HCT116 (cell line): Measurements from ENCODE around the gene KRTAP21-1.

Experiments used
- POLR2A ChIP-seq: IDR thresholded peaks from 2 replicates; pipeline ENCODE4 v1.7.0; 2011; ENCODE audit warnings: borderline replicate concordance; ENCODE audit not compliant: insufficient read depth, insufficient read length; ENCODE audit errors: extremely low read depth
- POLR2AphosphoS5 ChIP-seq: IDR thresholded peaks from 2 replicates; pipeline ENCODE4 v1.6.1; 2011; ENCODE audit warnings: mild to moderate bottlenecking, low read depth, low read length, moderate library complexity
- TF ChIP-seq, protein P1 (sequence below), 3 experiments: fragments of 200-600 bp in 1 of 3; sonication (generic) in 1 of 3; IDR thresholded peaks in 2 of 3; conservative IDR thresholded peaks in 1 of 3; 2 replicates each; pipeline ENCODE4 v1.5.1; 2012 to 2017; ENCODE audit warnings: low read depth in 2 of 3, low read length in 2 of 3, antibody characterized with exemption in 1 of 3, borderline replicate concordance in 1 of 3, control low read depth in 1 of 3, mild to moderate bottlenecking in 1 of 3, mixed read lengths in 1 of 3, mixed run types in 1 of 3, moderate library complexity in 1 of 3; ENCODE audit not compliant: insufficient read depth in 1 of 3
- TF ChIP-seq, protein P2 (sequence below): IDR thresholded peaks from 2 replicates; pipeline ENCODE4 v1.6.1; 2012; ENCODE audit warnings: low read depth

DNA sequence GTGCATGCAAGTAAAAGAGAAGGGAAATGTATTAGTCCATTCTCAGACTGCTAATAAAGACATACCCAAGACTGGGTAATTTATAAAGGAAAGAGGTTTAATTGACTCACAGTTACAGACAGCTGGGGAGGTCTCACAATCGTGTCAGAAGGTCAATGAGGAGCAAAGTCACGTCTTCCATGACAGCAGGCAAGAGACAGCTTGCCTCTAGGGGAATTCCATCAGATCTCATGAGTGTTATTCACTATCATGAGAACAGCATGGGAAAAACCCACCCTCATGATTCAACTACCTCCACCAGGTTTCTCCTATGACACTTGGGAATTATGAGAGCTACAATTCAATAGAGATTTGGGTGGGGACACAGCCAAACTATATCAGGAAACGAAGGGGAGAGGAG lies 44.7 kb downstream of the KRTAP21-1 start:
- TF ChIP-seq POLR2AphosphoS5 (no peak), POLR2A (no peak)
- TF ChIP-seq, protein P1, sequence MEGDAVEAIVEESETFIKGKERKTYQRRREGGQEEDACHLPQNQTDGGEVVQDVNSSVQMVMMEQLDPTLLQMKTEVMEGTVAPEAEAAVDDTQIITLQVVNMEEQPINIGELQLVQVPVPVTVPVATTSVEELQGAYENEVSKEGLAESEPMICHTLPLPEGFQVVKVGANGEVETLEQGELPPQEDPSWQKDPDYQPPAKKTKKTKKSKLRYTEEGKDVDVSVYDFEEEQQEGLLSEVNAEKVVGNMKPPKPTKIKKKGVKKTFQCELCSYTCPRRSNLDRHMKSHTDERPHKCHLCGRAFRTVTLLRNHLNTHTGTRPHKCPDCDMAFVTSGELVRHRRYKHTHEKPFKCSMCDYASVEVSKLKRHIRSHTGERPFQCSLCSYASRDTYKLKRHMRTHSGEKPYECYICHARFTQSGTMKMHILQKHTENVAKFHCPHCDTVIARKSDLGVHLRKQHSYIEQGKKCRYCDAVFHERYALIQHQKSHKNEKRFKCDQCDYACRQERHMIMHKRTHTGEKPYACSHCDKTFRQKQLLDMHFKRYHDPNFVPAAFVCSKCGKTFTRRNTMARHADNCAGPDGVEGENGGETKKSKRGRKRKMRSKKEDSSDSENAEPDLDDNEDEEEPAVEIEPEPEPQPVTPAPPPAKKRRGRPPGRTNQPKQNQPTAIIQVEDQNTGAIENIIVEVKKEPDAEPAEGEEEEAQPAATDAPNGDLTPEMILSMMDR (IDR thresholded peaks at IDR 0.05 in 2 of 3, conservative IDR thresholded peaks at IDR 0.05 in 1 of 3; ENCODE audit: borderline replicate concordance in 1 of 3, insufficient read depth in 1 of 3, low read depth in 2 of 3, low read length in 2 of 3): no peak
- TF ChIP-seq, protein P2, sequence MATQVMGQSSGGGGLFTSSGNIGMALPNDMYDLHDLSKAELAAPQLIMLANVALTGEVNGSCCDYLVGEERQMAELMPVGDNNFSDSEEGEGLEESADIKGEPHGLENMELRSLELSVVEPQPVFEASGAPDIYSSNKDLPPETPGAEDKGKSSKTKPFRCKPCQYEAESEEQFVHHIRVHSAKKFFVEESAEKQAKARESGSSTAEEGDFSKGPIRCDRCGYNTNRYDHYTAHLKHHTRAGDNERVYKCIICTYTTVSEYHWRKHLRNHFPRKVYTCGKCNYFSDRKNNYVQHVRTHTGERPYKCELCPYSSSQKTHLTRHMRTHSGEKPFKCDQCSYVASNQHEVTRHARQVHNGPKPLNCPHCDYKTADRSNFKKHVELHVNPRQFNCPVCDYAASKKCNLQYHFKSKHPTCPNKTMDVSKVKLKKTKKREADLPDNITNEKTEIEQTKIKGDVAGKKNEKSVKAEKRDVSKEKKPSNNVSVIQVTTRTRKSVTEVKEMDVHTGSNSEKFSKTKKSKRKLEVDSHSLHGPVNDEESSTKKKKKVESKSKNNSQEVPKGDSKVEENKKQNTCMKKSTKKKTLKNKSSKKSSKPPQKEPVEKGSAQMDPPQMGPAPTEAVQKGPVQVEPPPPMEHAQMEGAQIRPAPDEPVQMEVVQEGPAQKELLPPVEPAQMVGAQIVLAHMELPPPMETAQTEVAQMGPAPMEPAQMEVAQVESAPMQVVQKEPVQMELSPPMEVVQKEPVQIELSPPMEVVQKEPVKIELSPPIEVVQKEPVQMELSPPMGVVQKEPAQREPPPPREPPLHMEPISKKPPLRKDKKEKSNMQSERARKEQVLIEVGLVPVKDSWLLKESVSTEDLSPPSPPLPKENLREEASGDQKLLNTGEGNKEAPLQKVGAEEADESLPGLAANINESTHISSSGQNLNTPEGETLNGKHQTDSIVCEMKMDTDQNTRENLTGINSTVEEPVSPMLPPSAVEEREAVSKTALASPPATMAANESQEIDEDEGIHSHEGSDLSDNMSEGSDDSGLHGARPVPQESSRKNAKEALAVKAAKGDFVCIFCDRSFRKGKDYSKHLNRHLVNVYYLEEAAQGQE: no peak
